Stomach (tissue), 4 donors: ENCODE data around the gene NRCAM.

Experiments
- CTCF ChIP-seq, 7 experiments: fragments of 450-650 bp in 4 of 7; fragments of 200-600 bp in 3 of 7; sonication (generic) in 3 of 7; IDR thresholded peaks; one replicate each; pipeline ENCODE4 v1.5.1; 2016 to 2019; ENCODE audit warnings: antibody characterized with exemption in 7 of 7, control low read depth in 2 of 7, mild to moderate bottlenecking in 1 of 7
- POLR2A ChIP-seq, 4 donors: fragments of 450-650 bp; IDR thresholded peaks; one replicate each; pipeline ENCODE4 v1.6.1; 2016; ENCODE audit warnings: antibody characterized with exemption in 4 of 4, control low read depth in 2 of 4, mild to moderate bottlenecking in 1 of 4, moderate library complexity in 1 of 4

- TF ChIP-seq CTCF (IDR thresholded peaks at IDR 0.05) (no peak), POLR2A (IDR thresholded peaks at IDR 0.05) (no peak)
Measured at GRCh38 chr7:108244110-108244509, 212.1 kb downstream of the NRCAM start.
